GM21717 (cell line): Measurements from ENCODE around the gene DHPS.
"Not testable (repeated sequence)": the region's sequence is repeated elsewhere in the genome, so short reads cannot be mapped to it uniquely, and the experiment has no call there.

ENCODE experiments used
- ATAC-seq: cut with Tn5 transposase; IDR thresholded peaks from one replicate; pipeline ENCODE4 v1.9.1; 2021; ENCODE audit warnings: mild to moderate bottlenecking, moderate library complexity; ENCODE audit not compliant: unreplicated experiment

Gene DHPS

DNA sequence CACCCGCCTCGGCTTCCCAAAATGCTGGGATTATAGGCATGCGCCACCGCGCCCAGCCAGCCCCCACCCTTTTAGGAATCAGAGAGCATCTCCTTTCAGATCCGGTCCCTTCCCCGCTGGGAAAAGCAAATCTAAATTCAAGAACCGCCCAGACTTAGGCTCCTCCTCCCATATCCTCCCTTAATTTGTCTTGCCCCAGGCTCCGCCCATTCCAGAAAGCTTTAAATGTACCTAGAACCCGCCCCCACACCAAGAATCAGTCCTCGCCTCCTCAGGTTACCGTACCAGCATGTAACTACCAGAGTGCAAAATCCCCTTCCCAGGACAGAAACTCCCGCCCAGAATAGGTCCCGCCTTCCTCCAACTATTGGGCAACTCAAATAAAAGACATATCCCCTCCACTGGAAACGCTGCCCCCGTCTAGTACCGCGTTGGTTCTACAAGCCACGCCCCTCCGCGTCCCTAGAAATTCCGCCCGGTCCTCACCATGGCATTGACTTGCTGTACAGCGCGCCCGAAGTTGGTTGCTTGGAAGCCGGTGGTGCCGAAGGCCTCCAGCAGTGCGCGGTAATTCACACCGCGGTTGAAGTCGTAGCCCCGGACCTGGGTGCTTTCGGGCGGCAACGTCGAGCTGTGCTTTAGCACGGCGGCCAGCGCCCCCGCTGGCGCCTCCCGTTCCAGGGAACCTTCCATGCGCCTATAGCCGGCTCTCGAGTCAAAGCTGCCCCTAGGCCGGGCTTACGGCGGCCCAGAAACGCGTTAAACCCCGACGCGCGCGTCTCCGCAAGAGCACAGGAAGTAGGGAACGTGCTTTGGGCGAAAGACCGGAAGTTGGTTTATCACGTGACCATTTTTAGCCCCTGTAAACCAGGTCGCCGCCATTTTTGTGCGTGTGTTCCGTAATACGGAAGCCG is at the start of gene DHPS:
TSS of gene DHPS (minus strand) at position 807 of the 914 bp plus-strand sequence. CDS start at position 693, 114 bp downstream.
- ATAC-seq: peak; percentile 62

DNA sequence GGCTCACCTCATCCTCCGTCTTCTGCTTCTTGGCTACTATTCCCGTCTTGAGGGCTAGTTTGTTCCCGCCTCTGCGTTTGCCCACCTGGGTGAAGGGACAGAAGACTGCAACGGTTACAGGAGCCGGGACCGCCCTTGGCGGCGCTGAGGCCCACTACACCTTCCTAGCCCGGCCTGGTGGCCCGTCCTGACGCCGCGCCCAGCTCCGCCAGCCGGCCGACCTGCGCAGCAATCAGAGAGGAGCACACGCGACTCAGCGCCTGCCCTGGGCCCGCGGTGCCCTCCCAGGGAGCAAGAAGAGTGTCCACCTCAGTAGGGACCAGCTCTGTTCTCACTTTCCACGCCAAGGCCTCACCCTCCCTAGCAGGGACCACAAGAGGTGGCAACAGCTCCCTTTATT is 49.7 kb upstream of the DHPS start:
- ATAC-seq: no peak

DNA sequence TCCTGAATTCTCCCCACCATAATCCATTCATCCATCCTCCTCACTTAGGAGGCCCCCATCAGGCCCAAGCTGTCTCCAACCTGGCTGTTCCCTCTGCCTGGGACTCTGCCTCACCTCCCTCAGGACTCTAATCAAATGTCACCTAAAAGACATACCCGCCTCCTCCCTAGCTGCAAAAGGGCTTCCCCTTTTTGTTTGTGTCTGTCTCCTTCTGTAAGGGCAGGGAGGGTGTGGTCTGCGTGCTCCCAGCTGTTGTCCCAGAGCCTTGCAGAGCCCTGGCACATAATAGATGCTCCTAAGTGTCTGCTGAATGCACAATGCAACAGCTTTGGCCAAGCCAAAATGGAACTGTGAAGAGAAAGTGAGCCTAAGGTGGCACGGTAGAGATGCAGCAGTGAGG is 48.4 kb upstream of the DHPS start:
- ATAC-seq: no peak

DNA sequence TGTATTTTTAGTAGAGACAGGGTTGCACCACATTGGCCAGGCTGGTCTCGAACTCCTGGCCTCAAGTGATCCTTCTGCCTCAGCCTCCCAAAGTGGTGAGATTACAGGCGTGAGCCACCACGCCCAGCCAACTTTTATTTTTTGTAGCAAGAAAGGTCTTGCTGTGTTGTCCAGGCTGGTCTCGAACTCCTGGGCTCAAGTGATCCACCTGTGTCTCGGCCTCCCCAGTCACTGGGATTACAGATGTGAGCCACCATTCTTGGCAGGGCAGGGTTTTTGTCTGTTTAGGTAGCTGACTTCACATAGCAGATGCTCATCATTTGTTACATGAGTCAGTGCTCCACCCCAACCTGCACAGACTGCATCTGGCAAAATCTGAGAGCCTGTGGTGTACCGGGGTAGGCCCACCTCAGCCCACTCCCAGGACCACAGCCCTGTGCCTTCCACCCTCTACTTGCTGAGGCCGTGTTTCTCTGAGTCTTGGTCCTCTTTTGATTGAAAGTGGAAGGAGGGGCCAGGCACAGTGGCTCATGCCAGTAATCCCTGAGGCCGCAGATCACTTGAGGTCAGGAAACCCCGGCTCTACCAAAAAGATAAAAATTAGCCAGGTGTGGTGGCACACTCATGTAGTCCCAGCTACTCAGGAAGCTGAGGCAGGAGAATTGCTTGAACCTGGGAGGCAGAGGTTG is 46.2 kb upstream of the DHPS start:
- no peak for ATAC-seq

DNA sequence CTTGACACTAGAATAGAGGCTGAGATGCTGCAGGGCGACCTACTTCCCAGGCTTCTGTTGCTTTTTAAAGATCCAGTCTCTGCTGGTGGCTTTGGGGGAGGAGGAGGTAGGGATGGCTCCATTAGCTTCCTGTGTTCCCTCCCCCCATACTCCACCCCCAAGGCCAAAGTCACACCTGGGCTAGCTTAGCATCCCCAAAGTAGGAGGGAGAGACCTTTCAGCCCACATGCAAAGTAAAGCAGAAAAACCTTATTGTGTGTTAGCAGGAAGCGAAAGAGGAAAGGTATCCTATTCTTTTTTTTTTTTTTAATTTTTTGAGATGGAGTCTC is 45.3 kb upstream of the DHPS start:
- no peak for ATAC-seq

DNA sequence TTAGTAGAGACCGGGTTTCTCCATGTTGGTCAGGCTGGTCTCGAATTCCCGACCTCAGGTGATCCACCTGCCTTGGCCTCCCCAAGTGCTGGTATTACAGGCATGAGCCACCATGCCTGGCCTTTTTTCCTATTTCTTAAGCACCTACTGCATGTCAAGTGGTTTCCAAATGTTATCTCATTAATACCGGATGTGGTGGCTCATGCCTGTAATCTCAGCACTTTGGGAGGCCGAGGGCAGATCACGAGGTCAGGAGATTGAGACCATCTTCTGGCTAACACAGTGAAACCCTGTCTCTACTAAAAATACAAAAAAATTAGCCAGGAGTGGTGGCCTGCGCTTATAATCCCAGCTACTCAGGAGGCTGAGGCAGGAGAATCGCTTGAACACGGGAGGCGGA is 43.9 kb upstream of the DHPS start:
- ATAC-seq: not testable (repeated sequence)

DNA sequence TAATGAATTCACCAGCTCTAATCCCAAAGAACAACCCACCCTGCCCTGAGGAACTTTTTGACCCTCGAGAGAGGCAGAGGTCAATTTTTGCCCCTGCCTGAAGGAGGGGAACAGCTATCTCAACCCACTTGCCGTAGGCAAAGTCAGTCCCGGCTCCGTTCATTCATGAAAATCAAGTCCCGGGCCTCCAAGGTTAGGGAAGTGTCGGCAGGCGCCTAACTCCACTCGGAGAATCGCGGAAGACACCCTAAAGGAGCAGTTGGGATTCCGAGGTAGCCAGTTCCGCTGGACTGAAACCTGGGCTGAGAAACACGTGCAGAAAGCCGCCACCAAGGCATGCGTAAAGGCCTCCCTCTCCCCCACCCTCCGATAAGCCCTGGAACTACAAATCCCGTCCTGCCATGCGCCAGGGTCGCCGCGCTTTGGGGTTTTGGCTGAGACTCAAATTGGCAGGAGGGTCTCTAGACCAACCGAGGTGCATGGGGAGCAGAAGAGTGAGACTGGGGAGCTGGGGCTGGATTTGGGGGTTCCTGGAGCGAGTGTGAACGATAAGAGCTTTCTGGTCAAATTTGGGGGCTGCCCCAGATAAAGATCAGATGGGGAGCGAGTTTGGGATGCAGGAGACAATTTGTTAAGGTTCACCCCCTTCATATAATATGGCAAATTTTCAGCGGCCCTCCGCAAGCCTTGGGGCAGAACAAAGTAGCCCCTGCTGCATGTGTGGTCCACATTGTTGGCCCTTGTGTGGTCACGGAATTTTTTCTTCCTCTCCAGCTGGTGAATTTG is 42.2 kb upstream of the DHPS start, which contains the start of gene TNPO2:
TSS of gene TNPO2 (minus strand) at position 292 of the 786 bp plus-strand sequence. CDS start 2,955 bp downstream, outside the sequence.
- no peak for ATAC-seq

DNA sequence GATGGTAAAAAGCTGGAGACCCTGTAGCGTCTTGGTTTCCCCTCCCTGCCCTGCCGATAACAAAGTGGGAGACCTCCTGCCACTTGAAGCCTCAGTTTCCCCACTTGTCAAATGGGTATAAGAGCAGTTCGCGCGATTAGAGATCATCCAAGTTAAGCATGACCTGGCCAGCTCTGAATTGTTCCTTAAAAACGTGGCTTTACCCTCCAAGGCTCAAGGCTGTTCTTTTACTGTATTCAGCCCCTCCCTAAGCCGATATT is 41.6 kb upstream of the DHPS start:
- ATAC-seq: no peak

DNA sequence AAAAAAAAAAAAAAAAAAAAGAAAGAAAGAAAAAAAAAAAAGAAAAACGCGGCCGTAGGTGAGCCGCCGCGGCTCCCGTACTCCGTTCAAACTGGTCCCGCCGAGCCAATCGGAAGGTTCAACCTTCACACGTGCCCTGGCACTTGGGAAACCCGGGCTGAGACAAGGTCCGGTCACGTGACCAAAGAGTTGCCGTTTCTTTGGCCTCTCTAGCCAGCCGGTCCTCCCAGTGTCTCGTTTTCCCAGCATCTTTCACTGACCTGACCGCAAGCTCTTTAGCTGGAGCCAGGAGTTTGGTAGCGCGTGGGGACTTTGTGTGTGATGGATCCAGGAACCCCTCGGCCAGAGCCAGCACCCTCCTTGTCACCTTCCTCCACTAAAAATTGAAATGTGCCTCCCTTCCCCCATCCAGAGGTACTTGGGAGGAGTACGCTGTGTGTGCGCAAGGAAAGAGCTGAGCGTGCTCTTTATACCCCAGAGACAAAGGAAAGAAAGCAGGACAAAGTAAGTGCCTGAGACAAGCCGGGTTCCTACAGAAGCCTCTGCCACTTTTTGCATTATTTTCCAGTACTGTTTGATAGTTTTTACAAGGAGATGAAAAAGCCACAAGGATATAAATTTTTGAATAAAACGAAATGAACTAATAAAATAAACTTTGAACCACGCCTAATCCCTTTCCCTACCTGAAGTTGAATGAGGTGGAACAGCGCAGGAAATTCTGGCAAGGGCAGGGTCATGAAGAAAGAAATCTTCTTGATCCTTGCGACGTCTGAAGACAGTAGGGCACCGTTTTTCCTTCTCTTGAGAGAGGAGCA is 41.1 kb upstream of the DHPS start:
- ATAC-seq: peak; percentile 54

DNA sequence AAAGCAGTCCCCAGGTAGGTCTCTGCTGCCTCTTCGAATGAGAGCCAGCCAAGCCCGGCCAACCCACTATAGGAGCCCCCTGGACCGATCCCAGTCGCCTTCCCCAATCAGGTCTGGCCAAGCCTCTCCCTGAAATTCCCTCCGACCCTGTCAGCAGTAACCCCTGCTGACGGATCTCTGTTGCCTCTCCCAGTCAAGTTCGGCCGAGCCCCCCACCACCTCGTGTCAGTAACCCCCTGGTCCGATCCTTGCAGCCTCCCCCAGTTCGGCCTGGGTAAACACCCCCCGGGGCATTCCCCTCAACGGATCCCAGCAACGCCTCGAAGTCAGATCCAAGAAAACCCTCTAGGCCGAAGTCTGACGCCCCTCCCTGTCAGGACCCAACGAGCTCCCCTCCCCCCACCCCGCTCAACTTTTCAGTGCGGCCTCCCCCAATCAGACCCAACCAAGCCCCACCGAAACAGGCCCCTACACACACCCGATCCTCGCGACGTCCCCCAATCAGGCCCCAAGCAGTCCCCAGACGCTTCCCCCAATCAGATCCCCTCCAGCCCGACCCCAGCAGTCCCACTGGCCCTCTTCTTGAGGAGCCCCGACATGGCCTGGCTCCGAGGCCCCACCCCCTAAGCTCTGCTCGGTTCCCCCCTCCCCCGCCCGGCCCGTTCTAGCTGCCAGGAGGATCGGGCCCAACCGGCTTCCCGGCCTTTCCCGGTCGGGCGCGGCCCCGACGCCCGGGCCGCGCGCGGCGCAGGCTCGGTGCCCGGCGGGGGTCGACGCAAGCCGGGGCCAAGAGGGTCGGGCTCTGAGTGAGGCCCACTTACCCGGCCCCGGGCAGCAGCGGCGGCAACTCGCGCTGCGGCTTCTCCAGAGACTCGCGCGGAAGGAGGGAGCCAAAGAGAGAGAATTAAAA is 40.2 kb upstream of the DHPS start:
- peak; percentile 17 for ATAC-seq

DNA sequence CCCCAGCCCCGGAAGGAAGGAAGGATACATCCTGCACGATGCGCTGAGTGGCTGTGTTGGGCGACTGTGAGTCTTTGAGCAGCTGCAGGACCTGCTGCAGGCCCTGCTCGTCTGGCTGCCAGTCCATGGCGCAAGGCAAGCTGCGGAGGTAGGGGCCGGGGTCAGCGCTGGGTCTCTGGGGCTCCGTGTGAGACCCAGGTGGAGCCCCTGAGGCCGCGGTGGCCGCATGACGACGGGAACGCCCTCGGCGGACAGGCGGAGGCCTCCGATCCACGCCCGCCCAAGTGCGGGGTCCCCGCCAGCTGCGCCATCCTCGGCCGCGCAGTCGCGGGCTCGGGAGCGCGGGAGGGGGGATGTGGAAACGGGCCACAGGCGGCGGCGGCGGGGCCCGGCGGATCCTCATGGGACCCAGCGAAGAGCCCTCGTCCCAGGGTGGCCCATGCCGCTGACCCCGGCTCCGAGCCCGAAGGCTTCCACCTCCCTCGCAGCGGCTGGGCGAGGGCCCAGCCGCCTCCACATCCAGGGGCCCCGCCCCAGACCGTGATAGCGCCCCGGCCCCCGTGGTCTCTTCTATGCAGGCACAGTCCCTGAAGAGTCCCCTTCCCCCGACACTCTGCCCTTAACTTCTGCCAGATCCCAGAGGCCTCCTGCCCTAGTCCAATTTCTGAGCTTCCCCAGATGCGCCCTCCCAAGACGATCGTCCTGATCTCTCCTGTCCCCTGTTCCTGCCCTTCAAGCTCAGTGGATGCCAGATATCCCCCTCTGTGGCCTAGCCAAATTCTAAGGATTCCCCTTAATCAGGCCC is 39.4 kb upstream of the DHPS start:
- ATAC-seq: no peak

DNA sequence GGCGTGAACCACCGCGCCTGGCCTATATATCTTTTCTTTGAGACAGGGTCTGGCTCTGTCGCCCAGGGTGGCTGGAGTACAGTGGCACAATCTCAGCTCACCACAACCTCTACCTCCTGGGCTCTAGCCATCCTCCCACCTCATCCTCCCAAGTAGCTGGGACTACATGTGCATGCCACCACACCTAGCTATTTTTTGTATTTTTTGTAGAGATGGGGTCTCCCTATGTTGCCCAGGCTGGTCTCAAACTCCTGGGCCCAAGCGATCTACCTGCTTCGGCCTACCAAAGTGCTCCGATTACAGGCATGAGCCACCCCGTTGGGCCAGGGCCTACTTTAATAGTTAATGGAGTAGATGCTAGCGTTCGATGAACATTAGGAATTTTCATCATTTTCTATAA is 38.6 kb upstream of the DHPS start:
- ATAC-seq: no peak

DNA sequence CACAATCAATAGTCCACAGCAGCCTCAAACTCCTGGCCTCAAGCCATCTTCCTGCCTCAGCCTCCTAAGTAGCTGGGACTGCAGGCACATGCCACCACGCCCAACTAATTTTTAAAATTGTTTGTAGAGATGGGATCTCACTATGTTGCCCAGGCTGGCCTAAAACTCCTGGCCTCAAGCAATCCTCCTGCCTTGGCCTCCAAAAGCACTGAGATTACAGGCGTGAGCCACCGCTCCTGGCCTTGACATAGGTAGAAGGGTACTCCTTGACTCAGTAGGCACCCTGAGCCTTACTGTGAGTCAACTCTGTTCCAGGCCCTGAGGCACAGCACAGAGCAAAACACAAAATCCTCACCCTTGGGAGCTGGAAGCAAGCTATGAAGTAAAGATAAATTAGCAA is 34.2 kb upstream of the DHPS start:
- ATAC-seq: no peak

DNA sequence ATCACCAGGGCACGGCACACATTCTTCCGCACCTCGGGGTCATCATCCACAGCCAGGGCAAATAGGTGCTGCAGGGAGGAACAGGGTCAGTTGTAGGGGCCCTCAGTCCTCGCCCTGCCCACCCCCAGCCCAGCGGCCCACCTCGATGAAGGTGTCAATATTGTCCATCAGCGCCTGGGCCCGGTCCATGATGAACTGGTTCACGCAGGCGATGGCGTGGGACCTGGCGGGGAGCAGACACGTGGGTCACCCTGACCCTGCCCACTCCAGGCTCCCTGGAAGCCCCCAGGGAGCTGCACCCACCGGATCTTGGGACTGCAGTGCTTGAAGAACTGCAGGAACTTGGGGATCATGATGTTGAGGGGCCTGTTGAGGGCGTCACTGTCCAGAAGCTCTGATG is 33.4 kb upstream of the DHPS start:
- ATAC-seq: no peak

DNA sequence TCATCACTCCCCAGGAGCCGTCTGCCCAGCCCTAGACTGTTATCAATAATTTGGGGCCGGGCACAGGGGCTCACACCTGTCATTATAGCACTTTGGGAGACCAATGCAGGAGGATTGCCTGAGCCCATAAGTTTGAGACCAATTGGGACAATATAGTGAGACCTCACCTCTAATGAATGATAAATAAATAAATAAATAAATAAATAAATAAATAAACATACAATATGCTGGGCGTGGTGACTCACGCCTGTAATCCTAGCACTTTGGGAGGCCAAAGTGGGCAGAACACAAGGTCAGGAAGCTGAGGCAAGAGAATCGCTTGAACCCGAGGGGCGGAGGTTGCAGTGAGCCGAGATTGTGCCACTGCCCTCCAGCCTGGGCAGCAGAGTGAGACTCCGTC is 31.6 kb upstream of the DHPS start:
- not testable (repeated sequence) for ATAC-seq

DNA sequence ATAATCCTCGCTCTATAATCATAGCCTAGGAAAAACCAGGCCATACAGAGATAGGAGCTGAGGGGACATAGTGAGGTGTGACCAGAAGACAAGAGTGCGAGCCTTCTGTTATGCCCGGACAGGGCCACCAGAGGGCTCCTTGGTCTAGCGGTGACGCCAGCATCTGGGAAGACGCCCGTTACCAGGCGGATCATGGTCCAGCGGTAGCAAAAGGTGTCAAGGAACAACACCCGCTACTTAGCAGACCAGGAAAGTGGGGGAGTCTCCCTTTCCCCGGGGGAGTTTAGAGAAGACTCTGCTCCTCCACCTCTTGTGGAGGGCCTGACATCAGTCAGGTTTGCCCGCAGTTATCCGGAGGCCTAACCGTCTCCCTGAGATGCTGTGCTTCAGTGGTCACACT is 30.4 kb upstream of the DHPS start:
- not testable (repeated sequence) for ATAC-seq

DNA sequence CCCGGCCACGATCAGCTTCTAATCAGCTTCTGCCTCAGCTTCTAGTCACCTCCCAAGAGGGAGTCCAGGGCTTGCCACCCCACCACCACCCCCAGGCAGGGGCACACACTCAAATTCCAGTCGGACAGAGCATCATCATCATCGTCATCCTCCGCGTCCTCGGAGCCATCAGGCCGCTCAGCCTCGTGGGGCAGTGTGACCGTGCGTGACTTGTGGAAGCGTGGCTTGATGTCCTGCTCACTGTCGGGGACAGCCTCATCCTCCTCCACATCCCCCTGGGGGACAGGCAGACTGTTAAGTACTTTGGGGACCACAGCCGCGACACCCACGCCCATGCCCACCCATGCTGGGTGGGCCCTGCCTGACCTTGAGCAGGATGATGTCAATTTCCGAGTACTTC is 29.5 kb upstream of the DHPS start:
- no peak for ATAC-seq

DNA sequence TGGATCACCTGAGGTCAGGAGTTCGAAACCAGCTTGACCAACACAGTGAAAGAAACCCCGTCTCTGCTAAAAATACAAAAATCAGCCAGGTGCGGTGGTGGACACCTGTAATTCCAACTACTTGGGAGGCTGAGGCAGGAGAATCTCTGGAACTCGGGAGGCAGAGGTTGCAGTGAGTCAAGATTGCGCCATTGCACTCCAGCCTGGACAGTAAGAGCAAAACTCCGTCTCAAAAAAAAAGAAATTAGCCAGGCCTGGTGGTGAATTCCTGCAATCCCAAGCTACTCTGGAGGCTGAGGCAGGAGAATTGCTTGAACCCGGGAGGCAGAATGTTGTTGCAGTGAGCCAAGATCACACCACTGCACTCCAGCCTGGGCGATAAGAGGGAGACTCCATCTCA is 27.0 kb upstream of the DHPS start:
- ATAC-seq: no peak

DNA sequence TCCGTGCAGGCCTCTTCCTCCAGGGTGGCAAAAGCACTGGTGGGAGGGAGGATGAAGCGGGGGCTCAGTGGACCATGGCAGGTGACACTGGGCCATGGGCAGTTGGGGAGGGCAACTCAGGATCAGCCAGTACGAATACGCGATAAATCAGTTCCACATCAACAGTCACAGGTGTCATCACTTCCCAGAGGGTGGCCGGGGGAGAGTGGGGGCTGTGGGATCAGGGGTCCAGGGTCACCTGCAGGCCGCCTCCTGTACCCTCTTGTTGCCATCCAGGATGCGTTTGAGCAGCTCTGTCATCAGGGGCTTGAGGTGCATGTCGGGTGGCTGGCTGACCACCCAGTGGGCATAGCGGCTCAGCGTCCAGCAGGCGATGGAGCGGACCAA is 24.6 kb upstream of the DHPS start:
- no peak for ATAC-seq
